Stomach (tissue), 4 donors: Measurements from ENCODE around the gene MAGEB4.

Experiments used
- CTCF ChIP-seq, 7 experiments: fragments of 450-650 bp in 4 of 7; fragments of 200-600 bp in 3 of 7; sonication (generic) in 3 of 7; IDR thresholded peaks; one replicate each; pipeline ENCODE4 v1.5.1; 2016 to 2019; ENCODE audit warnings: antibody characterized with exemption in 7 of 7, control low read depth in 2 of 7, mild to moderate bottlenecking in 1 of 7
- POLR2A ChIP-seq, 4 donors: fragments of 450-650 bp; IDR thresholded peaks; one replicate each; pipeline ENCODE4 v1.6.1; 2016; ENCODE audit warnings: antibody characterized with exemption in 4 of 4, control low read depth in 2 of 4, mild to moderate bottlenecking in 1 of 4, moderate library complexity in 1 of 4

DNA sequence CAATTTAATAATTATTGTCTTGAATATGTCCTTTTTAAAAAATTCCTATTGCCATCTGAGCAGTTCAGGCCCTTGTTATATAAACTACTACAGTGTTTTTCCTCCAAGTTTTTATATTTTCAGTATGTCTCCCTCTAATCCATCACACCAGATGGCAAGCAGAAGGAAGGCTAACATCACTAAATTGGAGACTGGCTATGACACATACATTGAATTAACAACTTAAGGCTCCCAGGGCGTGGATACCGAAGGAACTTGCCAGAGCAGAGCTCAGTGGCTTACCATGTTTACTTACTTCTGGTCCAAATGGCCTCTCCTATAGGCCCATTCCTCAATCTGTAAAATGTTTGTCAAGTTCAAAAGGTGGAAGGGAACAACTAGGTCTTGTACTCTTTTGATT, 18.1 kb downstream of the MAGEB4 start:
- TF ChIP-seq CTCF (IDR thresholded peaks at IDR 0.05) (no peak), POLR2A (IDR thresholded peaks at IDR 0.05) (no peak)
